ENCODE data around the gene COQ3.

The COQ3 gene

GRCh38 chr6:99330159-99330558 lies 63.8 kb downstream of the COQ3 start:
- no peak for DNase-seq

GRCh38 chr6:99324996-99325395 lies 69.0 kb downstream of the COQ3 start:
- no peak for DNase-seq
